ENCODE measurements around the gene ANKRD44. TPM values are rescaled to one million over a fixed set of nuclear protein-coding genes. Genes with fewer than 3 reads are reported as not detected.

Gene ANKRD44
- total RNA-seq, 1 donor from 2014 or later, result 8.1 TPM

- no peak overlapping the region for H3K4me3 Mint-ChIP-seq (ENCODE audit: unreplicated experiment)
- no peak for DNase-seq (ENCODE audit: low spot score)
- peaks cover 4% of the 10 kb centered on the region for H3K27me3 Mint-ChIP-seq (ENCODE audit: unreplicated experiment)
- H3K9me3 Mint-ChIP-seq (ENCODE audit: unreplicated experiment), result no peaks in the 10 kb centered on the region
- peaks cover 8% of the 10 kb centered on the region for H3K4me1 Mint-ChIP-seq (ENCODE audit: unreplicated experiment)
- no peaks in the 10 kb centered on the region for H3K36me3 Mint-ChIP-seq (ENCODE audit: low read depth, unreplicated experiment)
- TF ChIP-seq, protein P1, sequence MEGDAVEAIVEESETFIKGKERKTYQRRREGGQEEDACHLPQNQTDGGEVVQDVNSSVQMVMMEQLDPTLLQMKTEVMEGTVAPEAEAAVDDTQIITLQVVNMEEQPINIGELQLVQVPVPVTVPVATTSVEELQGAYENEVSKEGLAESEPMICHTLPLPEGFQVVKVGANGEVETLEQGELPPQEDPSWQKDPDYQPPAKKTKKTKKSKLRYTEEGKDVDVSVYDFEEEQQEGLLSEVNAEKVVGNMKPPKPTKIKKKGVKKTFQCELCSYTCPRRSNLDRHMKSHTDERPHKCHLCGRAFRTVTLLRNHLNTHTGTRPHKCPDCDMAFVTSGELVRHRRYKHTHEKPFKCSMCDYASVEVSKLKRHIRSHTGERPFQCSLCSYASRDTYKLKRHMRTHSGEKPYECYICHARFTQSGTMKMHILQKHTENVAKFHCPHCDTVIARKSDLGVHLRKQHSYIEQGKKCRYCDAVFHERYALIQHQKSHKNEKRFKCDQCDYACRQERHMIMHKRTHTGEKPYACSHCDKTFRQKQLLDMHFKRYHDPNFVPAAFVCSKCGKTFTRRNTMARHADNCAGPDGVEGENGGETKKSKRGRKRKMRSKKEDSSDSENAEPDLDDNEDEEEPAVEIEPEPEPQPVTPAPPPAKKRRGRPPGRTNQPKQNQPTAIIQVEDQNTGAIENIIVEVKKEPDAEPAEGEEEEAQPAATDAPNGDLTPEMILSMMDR (IDR thresholded peaks at IDR 0.05; ENCODE audit: unreplicated experiment), result no peak
- H3K27ac Mint-ChIP-seq (ENCODE audit: unreplicated experiment), result no peak overlapping the region
Observed at GRCh38 chr2:197278799-197279763, 31.5 kb downstream of the ANKRD44 start.

DNA sequence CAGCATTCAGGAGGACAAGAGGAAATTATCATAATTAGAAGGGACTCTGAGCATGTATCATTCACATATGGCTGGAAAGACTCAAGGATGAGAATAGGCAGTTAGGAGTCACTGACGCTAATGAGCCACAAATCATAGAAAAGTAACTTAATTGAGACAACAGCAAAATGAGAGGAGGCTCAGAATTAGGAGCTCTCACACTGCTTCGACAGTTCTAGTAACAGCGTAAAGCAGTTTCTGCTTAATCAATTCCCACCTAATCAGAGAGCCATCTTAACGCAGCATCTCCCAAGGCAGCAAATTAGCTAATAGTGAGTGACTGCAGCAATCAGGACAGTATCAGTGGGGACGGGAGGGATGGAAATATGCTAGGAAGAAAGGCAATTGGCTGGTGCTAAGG, 32.8 kb downstream of the ANKRD44 start:
- Mint-ChIP-seq H3K4me3 (ENCODE audit: unreplicated experiment) (no peak overlapping the region), H3K36me3 (ENCODE audit: low read depth, unreplicated experiment) (no peaks in the 10 kb centered on the region), H3K27me3 (ENCODE audit: unreplicated experiment) (peaks cover 4% of the 10 kb centered on the region), H3K4me1 (ENCODE audit: unreplicated experiment) (peaks cover 10% of the 10 kb centered on the region), H3K27ac (ENCODE audit: unreplicated experiment) (no peak overlapping the region), H3K9me3 (ENCODE audit: unreplicated experiment) (no peaks in the 10 kb centered on the region)
- DNase-seq (ENCODE audit: low spot score), result no peak
- TF ChIP-seq, protein P1 (IDR thresholded peaks at IDR 0.05; ENCODE audit: unreplicated experiment), result no peak

GRCh38 chr2:197276156-197276555, 34.4 kb downstream of the ANKRD44 start:
- H3K4me3 Mint-ChIP-seq (ENCODE audit: unreplicated experiment), result no peak overlapping the region

GRCh38 chr2:197274937-197275336, 35.6 kb downstream of the ANKRD44 start:
- Mint-ChIP-seq H3K4me1 (ENCODE audit: unreplicated experiment) (peaks cover 9% of the 10 kb centered on the region), H3K27ac (ENCODE audit: unreplicated experiment) (no peak overlapping the region), H3K4me3 (ENCODE audit: unreplicated experiment) (no peak overlapping the region), H3K36me3 (ENCODE audit: low read depth, unreplicated experiment) (no peaks in the 10 kb centered on the region), H3K9me3 (ENCODE audit: unreplicated experiment) (no peaks in the 10 kb centered on the region), H3K27me3 (ENCODE audit: unreplicated experiment) (peaks cover 2% of the 10 kb centered on the region)
- TF ChIP-seq, protein P1 (IDR thresholded peaks at IDR 0.05; ENCODE audit: unreplicated experiment), result no peak
- DNase-seq (ENCODE audit: low spot score), result no peak

More at GRCh38 chr2:197276156-197276555, 34.4 kb downstream of the ANKRD44 start:
- H3K36me3 Mint-ChIP-seq (ENCODE audit: low read depth, unreplicated experiment), result no peaks in the 10 kb centered on the region
- H3K4me1 Mint-ChIP-seq (ENCODE audit: unreplicated experiment), result peaks cover 10% of the 10 kb centered on the region
- H3K9me3 Mint-ChIP-seq (ENCODE audit: unreplicated experiment), result no peaks in the 10 kb centered on the region
- TF ChIP-seq, protein P1 (IDR thresholded peaks at IDR 0.05; ENCODE audit: unreplicated experiment), result no peak
- no peak overlapping the region for H3K27ac Mint-ChIP-seq (ENCODE audit: unreplicated experiment)
- no peak for DNase-seq (ENCODE audit: low spot score)
- peaks cover 2% of the 10 kb centered on the region for H3K27me3 Mint-ChIP-seq (ENCODE audit: unreplicated experiment)

DNA sequence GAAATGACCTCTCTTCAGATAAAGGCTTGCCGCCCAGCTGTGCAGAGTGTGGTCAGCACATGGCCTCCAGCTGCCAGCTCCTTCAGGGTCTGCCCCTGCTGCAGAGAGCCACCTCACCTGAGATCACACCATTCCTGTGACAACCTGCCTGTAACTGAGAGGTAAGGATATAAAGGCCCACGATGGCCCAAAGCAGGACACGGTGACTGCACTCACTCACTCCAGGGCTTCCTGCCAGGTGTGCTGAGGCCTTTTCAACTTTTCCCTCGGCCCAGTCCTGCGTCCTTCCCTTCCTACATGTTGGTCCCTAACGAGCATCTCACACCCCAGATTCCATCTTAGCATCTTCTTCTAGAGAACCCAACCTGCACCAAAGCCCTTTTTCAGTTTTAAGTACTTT, 36.2 kb downstream of the ANKRD44 start:
- Mint-ChIP-seq H3K36me3 (ENCODE audit: low read depth, unreplicated experiment) (no peaks in the 10 kb centered on the region), H3K27me3 (ENCODE audit: unreplicated experiment) (peaks cover 2% of the 10 kb centered on the region)

More for the DNA sequence above, 36.2 kb downstream of the ANKRD44 start:
- TF ChIP-seq, protein P1 (IDR thresholded peaks at IDR 0.05; ENCODE audit: unreplicated experiment), result no peak
- no peak overlapping the region for H3K27ac Mint-ChIP-seq (ENCODE audit: unreplicated experiment)
- H3K4me1 Mint-ChIP-seq (ENCODE audit: unreplicated experiment), result peaks cover 3% of the 10 kb centered on the region
- H3K4me3 Mint-ChIP-seq (ENCODE audit: unreplicated experiment), result no peak overlapping the region
- DNase-seq (ENCODE audit: low spot score), result no peak
- no peaks in the 10 kb centered on the region for H3K9me3 Mint-ChIP-seq (ENCODE audit: unreplicated experiment)
